H1 (cell line): ENCODE measurements around the gene NIN. TPM values are rescaled to one million over a fixed set of nuclear protein-coding genes. Genes with fewer than 3 reads are reported as not detected.

ENCODE experiments used
- BRCA1 ChIP-seq: IDR thresholded peaks from 2 replicates; pipeline ENCODE4 v1.6.1; 2012; ENCODE audit warnings: low read depth, low read length, improper control_type of control experiment
- CHD7 ChIP-seq: fragments of 300-600 bp; sonication (generic); IDR thresholded peaks from 2 replicates; pipeline ENCODE4 v1.7.1; 2012; ENCODE audit warnings: low read length, moderate library complexity, mild to moderate bottlenecking, inconsistent platforms; ENCODE audit not compliant: insufficient replicate concordance
- polyA plus RNA-seq, 7 experiments: library from polyadenylated mRNA; depleted of rRNA in 3 of 7; stranded (reverse) in 5 of 7; unstranded in 2 of 7; fragments of >200 nt in 5 of 7; fragments of 200-250 nt in 2 of 7; gene quantifications; 1 replicate in 5 of 7; 2 replicates in 1 of 7; 4 replicates in 1 of 7; pipeline versions ENCODE4 v1.2.1 to v1.2.3, GENCODE V29; 2011 to 2013; ENCODE audit warnings: missing spikeins in 2 of 7, mixed read lengths in 2 of 7
- total RNA-seq: library from RNA; stranded (reverse); fragmentation: NEBNext Ultra II Directional; extraction: Animal tissue kit (Norgen Biotek cat#: 25700); gene quantifications from 2 replicates; pipeline ENCODE4 v1.2.1, GENCODE V29; 2021

The NIN gene
- total and polyA plus RNA-seq, 2 of the 8 experiments (the other 6 are each of a cell fraction or from before 2014, with no cell fraction given): 3.2 to 21.3 TPM

DNA sequence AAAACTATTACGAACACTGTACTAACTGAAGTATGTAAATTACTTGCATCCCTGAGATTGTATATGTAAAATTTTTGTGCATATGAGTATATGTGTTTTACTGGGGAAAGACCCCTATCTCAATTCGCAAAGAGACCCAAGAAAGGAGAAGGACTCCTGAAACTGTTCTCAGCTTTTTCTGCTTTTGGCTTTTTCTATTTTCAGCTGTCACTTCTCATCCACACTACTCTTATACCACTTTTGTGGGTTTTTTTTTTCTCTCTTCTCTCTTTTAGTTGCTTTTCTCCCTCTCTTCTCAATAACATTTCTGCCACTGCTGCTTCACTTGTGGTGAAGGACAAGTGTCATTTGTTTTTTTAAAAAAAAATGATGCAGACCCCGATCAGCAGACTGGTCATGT, 39.8 kb downstream of the NIN start (continued):
- TF ChIP-seq CHD7 (no peak), BRCA1 (no peak)
